Liver (tissue), 3 donors: ENCODE measurements around the gene KIF26B.

Experiments
- CTCF ChIP-seq: fragments of 150-350 bp; IDR thresholded peaks from 2 replicates; pipeline ENCODE4 v1.5.1; 2017; ENCODE audit warnings: improper control_type of control experiment, low read depth, low read length; ENCODE audit not compliant: missing input control
- GABPA ChIP-seq, 2 donors: IDR thresholded peaks in 1 of 2; conservative IDR thresholded peaks in 1 of 2; 2 replicates each; pipeline ENCODE4 v1.6.1; 2016; ENCODE audit warnings: antibody characterized with exemption in 2 of 2, mild to moderate bottlenecking in 1 of 2, moderate library complexity in 1 of 2
- JUND ChIP-seq, 2 donors: IDR thresholded peaks; 2 replicates each; pipeline ENCODE4 v1.6.1; 2016; ENCODE audit warnings: antibody characterized with exemption in 2 of 2
- RAD21 ChIP-seq, 2 donors: IDR thresholded peaks; 2 replicates each; pipeline ENCODE4 v1.6.1; 2016; ENCODE audit warnings: antibody characterized with exemption in 2 of 2, mild to moderate bottlenecking in 2 of 2
- SP1 ChIP-seq: IDR thresholded peaks from 2 replicates; pipeline ENCODE4 v1.6.1; 2018; ENCODE audit warnings: antibody characterized with exemption, mild to moderate bottlenecking
- TAF1 ChIP-seq: conservative IDR thresholded peaks from 2 replicates; pipeline ENCODE4 v1.6.1; 2016; ENCODE audit warnings: antibody characterized with exemption, mild to moderate bottlenecking
- donor health status: healthy.
- donor health status: healthy.

- TF ChIP-seq RAD21 (IDR thresholded peaks at IDR 0.05) (no peak), CTCF (no peak), GABPA (IDR thresholded peaks at IDR 0.05 in 1 of 2, conservative IDR thresholded peaks at IDR 0.05 in 1 of 2) (no peak), JUND (IDR thresholded peaks at IDR 0.05) (no peak), TAF1 (no peak), SP1 (no peak)
Measured at GRCh38 chr1:245649666-245650065, 494.9 kb downstream of the KIF26B start.
